ENCODE results near the gene LETM1.
A peak's percentile ranks its signal among the peaks of the same experiment; 100 is the strongest.

The LETM1 gene

DNA sequence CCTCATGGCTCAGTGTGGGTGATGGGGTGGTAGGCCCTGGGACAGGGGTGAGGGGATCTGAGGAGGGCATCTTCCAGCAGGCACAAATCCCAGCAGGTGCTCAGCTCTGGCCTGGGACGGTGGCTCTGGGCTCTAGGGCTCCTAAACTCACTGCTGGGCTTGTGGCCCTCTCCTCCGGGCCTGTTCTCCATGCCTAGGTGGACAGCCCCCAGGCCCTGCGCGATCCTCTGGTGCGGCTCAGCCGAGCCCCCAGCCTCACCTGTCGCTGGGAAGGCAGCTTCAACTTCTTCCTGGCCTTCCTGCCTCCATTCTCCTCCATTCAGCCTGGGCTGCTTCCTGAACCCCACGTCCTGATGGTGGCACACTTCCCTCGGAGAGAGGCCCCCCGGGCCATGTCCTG, 82.2 kb downstream of the LETM1 start:
- no peak for DNase-seq

DNA sequence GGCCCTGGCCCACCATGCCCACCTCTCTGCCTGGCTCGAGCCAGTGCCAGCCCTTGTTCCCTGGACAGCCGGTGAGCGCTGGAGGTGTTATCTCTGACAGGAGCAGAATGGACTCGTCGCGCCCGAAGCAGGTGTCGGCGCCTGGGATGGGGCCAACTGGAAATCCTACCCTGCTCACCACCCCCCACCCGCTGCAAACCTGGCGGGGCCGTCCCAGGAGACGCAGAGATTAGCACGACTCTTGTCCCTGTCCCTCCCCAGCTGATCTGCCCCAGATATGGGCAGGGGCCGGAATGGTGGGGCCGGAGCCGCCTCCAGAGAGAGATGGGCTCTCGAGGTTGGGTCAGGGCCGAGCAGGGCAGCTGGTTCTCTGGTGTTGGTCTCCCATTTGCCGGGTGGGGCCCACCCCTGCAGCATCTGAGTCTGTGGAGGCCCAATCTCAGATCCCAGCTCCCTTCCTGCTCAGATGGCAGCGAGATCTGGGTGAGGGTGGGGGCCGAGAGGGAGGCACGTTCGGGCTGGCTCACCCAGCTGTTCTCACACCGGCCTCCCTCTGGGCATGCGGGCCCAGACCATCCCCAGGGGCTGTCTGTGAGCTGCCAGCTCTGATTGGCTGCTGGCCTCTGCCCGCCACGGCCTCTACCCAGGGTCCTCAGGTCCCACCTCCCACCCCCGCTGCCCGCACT, 83.0 kb downstream of the LETM1 start:
- DNase-seq = peak; percentile 51

DNA sequence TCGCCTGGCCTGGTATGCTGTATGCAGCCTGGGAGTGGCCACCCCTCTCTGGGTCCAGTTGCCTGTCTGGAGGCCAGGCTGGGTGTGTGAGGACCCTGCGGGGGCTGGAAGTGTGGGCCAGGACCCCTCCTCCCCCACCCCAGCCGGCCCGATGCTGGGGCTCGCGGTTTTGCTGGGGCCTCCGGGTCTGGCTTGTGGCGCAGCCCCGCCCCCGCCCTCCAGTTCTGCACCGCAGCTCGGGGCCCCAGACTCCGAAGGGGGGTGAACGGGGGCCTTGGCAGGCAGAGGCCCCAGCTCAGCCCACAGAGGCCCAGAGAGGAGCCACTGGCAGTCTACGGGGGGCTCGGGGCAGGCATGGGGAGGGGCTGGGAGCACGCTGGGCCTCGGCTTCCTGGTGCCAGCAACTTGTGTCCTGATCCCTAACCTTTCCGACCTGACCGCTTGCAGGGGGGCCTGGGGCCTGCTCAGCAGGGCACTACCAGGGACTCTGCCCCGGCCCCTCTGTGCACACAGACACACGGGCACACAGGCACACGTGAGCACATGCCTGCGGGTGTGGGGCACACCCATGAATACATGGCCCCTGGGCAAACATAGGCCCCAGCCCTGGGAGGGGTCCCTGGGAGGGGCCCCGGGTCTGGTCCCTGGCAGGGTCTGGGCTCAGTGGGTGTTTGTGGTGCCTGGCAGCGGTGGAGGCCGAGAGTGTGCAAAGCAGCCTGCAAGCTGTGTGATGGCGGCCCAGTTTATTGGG, 84.2 kb downstream of the LETM1 start:
- no peak for DNase-seq

DNA sequence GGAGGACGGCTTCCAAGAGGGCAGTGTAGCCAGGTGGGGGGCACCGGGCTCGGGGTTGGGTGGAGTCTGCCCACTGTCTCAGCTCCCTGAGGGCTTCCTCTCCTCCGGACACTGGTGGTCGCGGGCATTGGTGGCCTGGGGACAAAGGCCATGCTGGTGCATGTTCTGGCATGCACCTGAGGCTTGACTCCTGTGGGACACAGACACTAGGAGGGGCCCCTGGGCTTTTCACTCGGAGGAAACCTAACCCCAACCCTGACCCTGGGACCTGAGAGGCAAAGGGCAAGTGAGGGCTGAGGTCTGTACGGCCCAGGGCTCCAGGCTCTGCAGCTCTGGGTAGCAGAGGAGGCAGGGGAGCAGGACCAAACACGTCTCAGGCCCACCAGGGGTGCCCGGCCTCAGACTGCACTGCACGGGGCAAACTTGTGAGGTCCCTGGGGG, 85.1 kb downstream of the LETM1 start:
- DNase-seq = no peak

DNA sequence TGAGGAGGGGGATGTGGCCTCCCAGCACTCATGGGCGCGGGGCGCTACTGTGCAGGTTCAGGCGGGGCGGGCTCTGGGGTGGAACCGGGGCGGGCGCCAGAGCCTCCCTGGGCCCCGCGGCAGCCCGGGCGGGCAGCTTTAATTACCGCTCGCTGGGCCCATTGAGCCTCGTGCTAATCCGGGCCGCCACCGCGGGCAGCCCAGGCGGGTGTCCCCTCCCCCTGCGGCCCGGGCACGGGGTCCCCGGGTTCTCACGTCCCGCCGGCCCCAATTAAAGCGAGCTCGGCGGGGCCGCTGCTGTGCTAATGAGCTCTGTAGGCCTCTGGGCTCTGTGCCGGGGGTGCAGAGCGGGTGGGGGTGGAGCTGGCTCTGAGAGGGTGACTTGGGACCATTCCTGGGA, 85.7 kb downstream of the LETM1 start:
- no peak for DNase-seq

DNA sequence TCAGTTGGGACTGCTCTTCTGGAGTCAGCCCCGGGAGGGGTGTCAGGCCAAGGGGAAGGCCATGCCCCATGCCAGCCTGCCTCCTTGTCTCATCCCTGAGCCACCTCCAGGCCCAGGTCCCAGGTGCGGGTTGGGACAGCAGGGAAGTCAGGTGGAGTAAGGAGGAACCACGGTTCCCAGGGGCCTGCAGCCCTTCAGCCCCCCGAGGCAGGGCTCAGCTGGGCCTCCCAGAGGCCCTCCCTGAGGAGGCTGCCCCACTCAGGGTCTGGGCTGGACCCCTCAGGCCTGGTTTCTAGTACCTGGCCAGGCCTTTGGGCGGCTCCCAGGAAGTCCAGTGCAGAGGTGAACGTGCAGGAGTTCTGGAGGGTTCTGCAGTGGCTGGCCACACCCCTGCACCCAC, 86.3 kb downstream of the LETM1 start:
- no peak for DNase-seq

DNA sequence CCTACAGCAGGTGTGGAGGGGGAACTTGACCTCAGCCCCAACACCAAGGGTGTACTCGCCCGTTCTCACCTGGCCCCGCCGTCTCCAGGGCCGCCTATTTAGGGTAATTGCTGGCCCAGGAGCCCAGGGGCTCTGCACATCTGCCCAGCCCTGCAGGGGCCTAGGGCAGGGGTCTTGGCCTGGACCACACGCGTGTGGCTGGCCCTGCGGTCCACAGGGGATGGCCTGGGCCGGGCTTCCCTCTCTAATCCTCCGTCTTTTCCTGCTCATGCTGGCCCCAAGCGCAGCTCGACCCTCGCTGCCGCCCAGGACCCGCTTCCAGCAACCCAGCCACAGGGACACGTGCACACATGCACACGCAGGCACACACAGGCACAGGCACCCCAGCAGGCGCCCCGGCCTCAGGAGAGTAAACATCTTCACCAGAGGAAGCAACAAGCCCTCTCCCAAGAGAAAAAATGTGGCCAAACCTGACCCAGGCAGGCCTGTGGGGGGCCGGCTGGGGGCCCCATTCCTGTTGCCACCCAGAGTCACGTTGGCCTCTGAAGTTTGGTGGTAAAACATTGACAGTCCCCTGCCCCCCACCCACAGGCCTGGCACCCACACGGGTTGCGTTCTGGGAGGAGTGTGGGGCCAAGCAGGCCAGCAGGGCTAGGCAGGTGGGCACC, 87.5 kb downstream of the LETM1 start:
- DNase-seq = no peak

DNA sequence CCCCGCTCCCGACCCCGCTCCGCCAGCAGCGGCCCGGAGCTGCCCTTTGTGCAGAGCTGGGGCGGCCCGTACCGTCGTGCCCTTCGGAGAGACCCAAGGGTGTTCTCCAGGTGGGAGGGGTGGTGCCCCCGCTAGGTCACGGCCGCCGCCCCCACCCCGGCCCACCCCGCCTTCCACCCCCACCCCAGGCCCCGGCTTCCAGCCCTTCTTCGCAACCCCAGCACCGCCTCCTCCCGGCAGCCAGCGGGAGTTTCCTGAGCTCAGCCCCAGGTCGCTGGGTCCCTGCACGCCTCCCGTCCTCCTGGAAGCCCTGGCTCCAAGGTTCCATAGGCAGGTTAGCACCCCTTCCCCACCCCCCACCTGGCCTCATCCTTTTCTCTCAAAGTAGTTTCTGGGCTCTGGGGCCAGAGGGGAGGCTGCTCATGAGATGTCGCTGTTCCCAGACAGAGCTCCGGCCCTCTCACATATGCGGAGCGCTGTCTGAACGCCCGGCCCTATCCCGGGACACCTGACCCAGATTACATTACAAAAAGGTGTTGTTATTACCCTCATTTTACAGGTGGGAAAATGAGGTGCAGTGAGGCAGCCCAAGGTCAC, 88.1 kb downstream of the LETM1 start:
- DNase-seq = peak; percentile 49

DNA sequence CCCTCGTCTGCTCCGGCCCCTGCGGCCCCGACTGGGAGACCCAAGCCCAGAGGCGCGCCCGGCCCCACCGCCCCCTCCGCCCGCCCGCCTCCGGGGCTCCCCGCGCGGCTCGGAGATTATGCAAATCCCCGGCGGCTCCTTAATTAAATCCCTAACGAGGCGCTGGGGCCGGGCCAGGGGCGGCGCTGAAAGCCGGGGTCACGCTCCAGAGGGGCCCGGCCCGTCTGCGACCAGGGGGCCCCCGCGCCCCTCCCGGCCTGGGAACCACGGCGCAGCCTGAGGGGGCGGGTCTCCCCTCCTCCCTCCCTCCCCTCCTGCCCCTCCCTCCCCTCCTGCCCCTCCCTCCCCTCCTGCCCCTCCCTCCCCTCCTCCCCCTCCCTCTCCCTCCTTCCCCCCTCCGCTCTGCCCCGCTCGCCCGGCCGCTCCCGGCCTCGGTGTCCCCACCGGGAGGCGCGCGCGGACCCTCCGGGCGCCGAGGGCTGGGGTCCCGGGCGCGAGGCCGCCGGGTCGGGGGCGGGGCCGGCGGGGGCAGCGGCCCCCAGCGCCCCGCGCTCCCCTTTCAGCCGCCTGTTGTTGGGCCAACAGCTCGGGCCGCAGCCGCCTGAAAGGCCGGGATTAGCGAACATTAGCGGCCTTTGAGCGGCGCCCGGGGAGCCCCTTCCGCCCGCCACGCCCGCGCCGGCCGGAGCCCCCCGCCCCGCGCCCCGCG, 88.7 kb downstream of the LETM1 start:
- DNase-seq = peak; percentile 60

DNA sequence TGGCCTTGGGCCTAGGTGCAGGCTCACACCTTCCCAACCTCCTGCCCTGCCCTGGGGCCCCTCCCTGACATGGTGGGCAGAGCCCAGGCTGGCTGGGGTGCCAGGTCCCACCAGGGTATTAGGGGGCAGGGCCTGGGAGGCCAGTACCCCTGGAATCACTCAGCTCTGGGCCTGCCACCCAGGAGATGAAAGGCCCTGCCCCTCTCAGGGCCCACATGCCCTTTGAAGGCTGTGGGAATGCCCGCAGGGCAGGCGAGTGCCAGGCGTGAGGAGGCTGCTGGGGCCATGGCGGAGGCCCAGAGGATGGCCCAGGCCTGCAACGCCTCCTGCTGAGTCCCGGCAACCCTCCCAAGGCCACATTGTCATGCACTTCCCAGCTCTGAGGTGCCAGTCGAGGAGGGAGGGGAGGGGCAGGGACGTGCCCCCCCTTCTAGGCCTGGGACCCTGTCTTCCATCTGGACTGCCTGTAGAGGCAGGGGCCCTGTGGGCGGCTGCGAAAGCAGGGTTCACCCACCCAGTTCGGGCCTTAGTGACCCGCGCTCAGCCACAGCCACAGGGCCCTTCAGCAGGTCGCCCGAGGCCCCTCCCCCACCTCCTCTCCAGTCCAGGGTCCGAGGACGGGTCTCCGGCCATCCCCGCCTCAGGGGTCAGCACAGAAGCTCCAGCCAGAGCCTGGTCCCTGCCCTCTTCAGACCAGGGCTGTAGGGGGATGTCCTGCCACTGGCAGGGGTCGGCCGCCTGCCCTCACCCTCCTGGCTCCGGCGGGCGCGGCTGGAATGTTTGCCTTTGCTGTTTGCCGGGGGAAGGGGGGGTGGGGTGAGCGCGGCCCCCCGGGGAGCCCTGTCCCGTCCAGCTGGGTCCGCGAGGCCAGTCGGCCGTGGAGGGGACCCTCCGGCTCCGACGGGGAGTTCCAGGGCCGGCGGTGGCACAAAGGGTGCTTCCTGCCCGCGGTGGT, 89.6 kb downstream of the LETM1 start:
- no peak for DNase-seq

DNA sequence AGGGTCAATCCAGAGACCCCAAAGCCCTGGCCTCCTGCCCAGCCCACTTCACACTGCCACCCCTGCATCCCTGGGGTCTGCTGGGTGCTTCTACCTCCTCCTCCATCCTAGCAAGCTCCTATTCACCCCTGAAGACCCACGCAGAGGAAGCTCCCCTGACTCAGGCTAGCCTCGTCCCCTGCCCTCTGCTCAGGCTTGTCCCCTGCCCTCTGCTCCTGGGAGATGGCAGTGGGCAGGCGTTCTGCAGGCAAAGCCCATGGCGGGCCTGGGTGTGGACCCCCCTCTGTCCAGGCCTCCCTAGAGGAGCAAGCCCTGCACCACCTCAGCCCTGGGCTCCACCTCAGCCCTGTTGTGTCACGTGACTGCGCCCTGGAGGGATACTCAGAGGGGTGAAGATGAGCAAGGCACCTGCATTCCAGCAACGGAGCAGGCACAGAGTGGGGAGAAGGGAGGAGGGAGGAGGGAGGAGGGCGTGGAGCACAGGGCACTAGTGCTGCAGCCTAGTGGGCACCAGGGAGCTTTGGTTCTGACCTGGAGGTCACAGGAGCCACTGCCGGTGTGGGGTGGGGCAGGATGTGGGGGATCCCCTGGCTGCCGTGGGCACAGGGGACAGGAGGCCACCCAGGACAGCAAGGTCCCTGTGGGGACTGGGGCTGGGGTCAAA, 90.4 kb downstream of the LETM1 start:
- no peak for DNase-seq

DNA sequence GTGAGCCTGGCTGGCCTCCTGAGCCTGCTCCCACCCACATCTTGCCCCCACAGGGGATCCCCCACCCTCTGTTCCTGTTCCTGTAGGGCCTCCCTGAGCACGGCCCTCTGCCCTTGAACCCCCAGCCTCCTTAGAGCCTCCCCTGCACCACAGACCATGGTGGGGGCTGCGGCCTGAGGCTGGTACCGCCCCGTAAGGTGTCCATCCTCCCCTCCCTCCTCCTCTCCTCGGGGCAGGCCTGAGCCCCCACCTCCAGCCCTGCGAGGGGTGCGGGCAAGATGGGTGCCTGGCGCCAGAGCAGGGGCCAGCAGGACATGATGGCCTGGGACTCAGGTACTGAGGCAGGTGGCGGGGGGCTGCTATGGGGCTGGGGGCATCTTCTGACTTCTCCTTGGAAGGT, 91.3 kb downstream of the LETM1 start:
- DNase-seq = no peak

DNA sequence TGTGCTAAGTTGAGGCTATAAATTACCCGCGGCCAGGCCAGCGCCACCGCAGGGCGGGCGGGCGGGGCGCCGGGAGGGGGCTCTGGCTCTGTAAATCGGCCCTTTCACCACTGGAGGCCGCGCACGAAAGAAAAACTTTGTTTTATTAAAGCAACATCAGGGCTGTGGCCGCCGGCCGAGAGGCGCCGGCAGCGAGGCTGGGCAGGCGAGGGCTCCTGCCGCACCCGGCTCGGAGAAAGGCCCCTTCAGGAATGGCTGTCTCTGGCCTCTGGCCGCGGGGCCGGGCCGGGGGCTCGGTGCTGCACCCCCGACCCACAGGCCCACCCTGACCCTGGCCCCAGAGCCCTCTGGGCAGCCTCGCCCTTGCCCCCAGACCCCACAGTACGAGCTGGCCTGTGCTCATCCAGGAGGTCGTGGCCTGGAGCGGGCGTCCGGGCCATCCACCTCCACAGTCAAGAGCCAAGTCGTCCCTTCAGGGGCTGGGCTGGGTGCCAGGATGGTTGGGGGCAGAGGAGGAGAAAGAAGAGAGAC, 92.3 kb downstream of the LETM1 start:
- peak; percentile 25 for DNase-seq

DNA sequence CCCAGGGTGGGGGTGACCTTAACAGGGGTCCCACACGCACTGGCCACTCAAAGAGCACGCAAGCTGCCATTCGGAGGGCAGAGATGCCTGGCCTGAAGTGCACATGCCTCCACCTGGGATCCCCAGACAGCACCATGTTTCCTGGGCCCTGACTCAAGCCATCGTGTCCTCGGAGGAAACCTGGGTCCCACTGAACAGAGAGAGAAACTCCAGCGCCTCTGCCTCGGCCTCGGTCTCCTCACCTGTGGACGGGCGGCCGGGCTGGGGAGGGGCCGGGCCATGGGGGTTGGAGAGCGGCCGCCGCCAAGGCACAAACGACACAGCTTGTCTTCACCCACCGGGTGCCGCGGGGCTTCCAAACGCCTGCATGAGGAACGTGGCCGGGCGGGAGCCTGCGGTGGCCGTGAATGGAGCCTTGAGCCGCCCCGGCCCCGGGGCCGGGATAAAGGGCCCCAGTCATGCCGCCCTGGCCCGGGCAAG, 92.8 kb downstream of the LETM1 start:
- no peak for DNase-seq

DNA sequence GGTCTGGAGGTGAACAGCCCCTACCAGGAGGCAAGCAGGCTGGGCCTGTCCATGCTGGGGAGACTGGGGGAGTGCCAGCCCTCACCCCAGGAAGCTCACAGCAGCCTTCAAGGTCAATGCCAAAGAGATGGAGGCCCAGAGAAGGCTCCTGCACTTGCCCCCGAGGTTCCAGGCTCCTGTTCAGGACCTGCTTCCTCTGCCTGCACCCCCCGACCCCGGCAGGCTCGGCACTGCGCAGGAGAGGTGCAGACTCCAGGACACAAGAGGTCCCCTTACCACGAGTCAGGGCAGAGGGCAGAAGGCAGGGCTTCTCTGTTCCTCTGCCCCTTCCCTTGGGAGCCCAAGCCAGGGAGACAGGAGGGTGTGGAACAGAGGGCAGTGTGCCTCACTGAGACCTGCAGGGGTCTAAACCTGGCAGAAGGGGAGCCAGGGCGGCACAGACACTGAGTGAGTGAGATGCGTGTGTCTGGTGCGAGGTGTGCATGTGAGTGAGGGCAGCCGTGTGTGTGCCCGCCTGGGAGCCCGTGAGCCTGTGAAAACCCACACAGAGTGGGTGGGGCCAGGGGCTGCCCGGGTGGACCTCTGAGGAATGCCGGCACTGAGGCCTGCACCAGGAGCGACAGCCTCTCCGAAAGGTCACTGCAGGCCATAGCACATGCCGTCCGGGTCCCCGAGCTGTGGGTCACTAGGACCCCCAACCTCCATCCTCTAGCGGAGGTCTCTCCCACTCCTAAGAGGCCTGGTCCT, 93.5 kb downstream of the LETM1 start:
- no peak for DNase-seq
